H9 (cell line): ENCODE data around the gene RPS17. TPM values are rescaled to one million over a fixed set of nuclear protein-coding genes. Genes with fewer than 3 reads are reported as not detected.

Experiments used
- DNase-seq: peaks from one replicate; pipeline ENCODE4 v3.0.0-alpha.2; 2017
- H2AFZ ChIP-seq: one replicate; pipeline ENCODE4 v1.6.1; 2013; ENCODE audit warnings: mild to moderate bottlenecking, low read length, control low read depth, moderate library complexity
- H2AK5ac ChIP-seq: 2 replicates; pipeline ENCODE4 v1.6.1; 2013; ENCODE audit warnings: low read length, control low read depth, mixed read lengths; ENCODE audit not compliant: insufficient read length
- H2BK120ac ChIP-seq: one replicate; pipeline ENCODE4 v1.6.1; 2013; ENCODE audit warnings: low read depth, mild to moderate bottlenecking, low read length, control low read depth, inconsistent platforms; ENCODE audit not compliant: poor library complexity, severe bottlenecking
- H2BK12ac ChIP-seq: 2 replicates; pipeline ENCODE4 v1.6.1; 2013; ENCODE audit warnings: low read length, control low read depth, mixed read lengths, low read depth; ENCODE audit not compliant: insufficient read length
- H2BK15ac ChIP-seq: 2 replicates; pipeline ENCODE4 v1.6.1; 2013; ENCODE audit warnings: low read depth, low read length, control low read depth
- H2BK20ac ChIP-seq: one replicate; pipeline ENCODE4 v1.6.1; 2013; ENCODE audit warnings: low read depth, mild to moderate bottlenecking, low read length, control low read depth, inconsistent platforms; ENCODE audit not compliant: poor library complexity, severe bottlenecking
- H2BK5ac ChIP-seq: 2 replicates; pipeline ENCODE4 v1.6.1; 2013; ENCODE audit warnings: low read length, control low read depth, mixed read lengths; ENCODE audit not compliant: insufficient read length
- H3K14ac ChIP-seq: 2 replicates; pipeline ENCODE4 v1.6.1; 2013; ENCODE audit warnings: low read length, control low read depth; ENCODE audit not compliant: insufficient read depth
- H3K18ac ChIP-seq: 2 replicates; pipeline ENCODE4 v1.6.1; 2013; ENCODE audit warnings: low read depth, mild to moderate bottlenecking, mixed read lengths, low read length, control low read depth; ENCODE audit not compliant: insufficient read length
- H3K23ac ChIP-seq: 2 replicates; pipeline ENCODE4 v1.6.1; 2013; ENCODE audit warnings: low read length, control low read depth, mixed read lengths, low read depth; ENCODE audit not compliant: insufficient read length
- H3K23me2 ChIP-seq: 2 replicates; pipeline ENCODE4 v1.6.1; 2013; ENCODE audit warnings: low read depth, mild to moderate bottlenecking, mixed read lengths, low read length, control low read depth; ENCODE audit not compliant: insufficient read length, poor library complexity, severe bottlenecking
- H3K27ac ChIP-seq: 2 replicates; pipeline ENCODE4 v1.5.1; 2013; ENCODE audit warnings: low read length, control low read depth, mixed read lengths, low read depth; ENCODE audit not compliant: insufficient read length
- H3K27me3 ChIP-seq: 2 replicates; pipeline ENCODE4 v1.6.1; 2013; ENCODE audit warnings: low read length, control low read depth, inconsistent platforms; ENCODE audit not compliant: insufficient read depth
- H3K4ac ChIP-seq: 2 replicates; pipeline ENCODE4 v1.6.1; 2013; ENCODE audit warnings: low read depth, mild to moderate bottlenecking, control low read depth, inconsistent platforms, low read length, moderate library complexity
- H3K4me1 ChIP-seq: 2 replicates; pipeline ENCODE4 v1.6.1; 2013; ENCODE audit warnings: low read length, control low read depth, inconsistent platforms; ENCODE audit not compliant: insufficient read depth
- H3K4me2 ChIP-seq: 2 replicates; pipeline ENCODE4 v1.6.1; 2013; ENCODE audit warnings: low read length, control low read depth, mixed read lengths; ENCODE audit not compliant: insufficient read length, insufficient read depth
- H3K56ac ChIP-seq: 2 replicates; pipeline ENCODE4 v1.6.1; 2013; ENCODE audit warnings: low read depth, mild to moderate bottlenecking, mixed read lengths, low read length, control low read depth; ENCODE audit not compliant: insufficient read length
- H3K79me1 ChIP-seq: 2 replicates; pipeline ENCODE4 v1.6.1; 2013; ENCODE audit warnings: low read depth, mild to moderate bottlenecking, moderate library complexity, low read length, control low read depth, inconsistent platforms; ENCODE audit not compliant: insufficient read depth, poor library complexity, severe bottlenecking
- H3K79me2 ChIP-seq: 2 replicates; pipeline ENCODE4 v1.6.1; 2013; ENCODE audit warnings: low read length, control low read depth, inconsistent platforms; ENCODE audit not compliant: insufficient read depth
- H3K9ac ChIP-seq: 2 replicates; pipeline ENCODE4 v1.6.1; 2013; ENCODE audit warnings: low read length, control low read depth, mixed read lengths; ENCODE audit not compliant: insufficient read length; ENCODE audit errors: extremely low read depth
- H3K9me3 ChIP-seq: one replicate; pipeline ENCODE4 v1.6.1; 2013; ENCODE audit warnings: low read depth, low read length, inconsistent platforms; ENCODE audit not compliant: control insufficient read depth
- H3T11ph ChIP-seq: one replicate; pipeline ENCODE4 v1.6.1; 2013; ENCODE audit warnings: mild to moderate bottlenecking, low read length, control low read depth, inconsistent platforms
- H4K20me1 ChIP-seq: one replicate; pipeline ENCODE4 v1.6.1; 2013; ENCODE audit not compliant: control insufficient read depth, insufficient read length, insufficient read depth
- H4K5ac ChIP-seq: 2 replicates; pipeline ENCODE4 v1.6.1; 2013; ENCODE audit warnings: low read depth, mild to moderate bottlenecking, mixed read lengths, low read length, control low read depth; ENCODE audit not compliant: insufficient read length
- H4K8ac ChIP-seq: replicated peaks from 2 replicates; pipeline ENCODE4 v1.6.1; 2013; ENCODE audit warnings: low read length, control low read depth, mixed read lengths, low read depth; ENCODE audit not compliant: insufficient read length
- H4K91ac ChIP-seq: 2 replicates; pipeline ENCODE4 v1.6.1; 2013; ENCODE audit warnings: low read depth, mild to moderate bottlenecking, moderate library complexity, mixed read lengths, low read length, control low read depth; ENCODE audit not compliant: insufficient read length
- H3K27ac Mint-ChIP-seq, 3 experiments: 2 replicates in 2 of 3; 3 replicates in 1 of 3; pipeline ENCODE4 v1.8.0; 2020 to 2021; ENCODE audit warnings: mixed read lengths in 3 of 3, mild to moderate bottlenecking in 1 of 3, moderate library complexity in 1 of 3
- H3K27me3 Mint-ChIP-seq: 2 replicates; pipeline ENCODE4 v1.8.0; 2021; ENCODE audit warnings: low read depth, mild to moderate bottlenecking, moderate library complexity, mixed read lengths
- H3K36me3 Mint-ChIP-seq, 3 experiments: 2 replicates in 2 of 3; 3 replicates in 1 of 3; pipeline ENCODE4 v1.8.0; 2020 to 2021; ENCODE audit warnings: low read depth in 3 of 3, mixed read lengths in 3 of 3; ENCODE audit not compliant: insufficient read depth in 1 of 3
- H3K4me1 Mint-ChIP-seq, 2 experiments: 2 replicates each; pipeline ENCODE4 v1.8.0; 2020; ENCODE audit warnings: mixed read lengths in 2 of 2
- H3K4me3 Mint-ChIP-seq, 2 experiments: 2 replicates in 1 of 2; 3 replicates in 1 of 2; pipeline ENCODE4 v1.8.0; 2020 to 2021; ENCODE audit warnings: mild to moderate bottlenecking in 2 of 2, mixed read lengths in 2 of 2, moderate library complexity in 1 of 2
- H3K9me3 Mint-ChIP-seq, 2 experiments: 2 replicates in 1 of 2; 3 replicates in 1 of 2; pipeline ENCODE4 v1.8.0; 2020; ENCODE audit warnings: mild to moderate bottlenecking in 2 of 2, mixed read lengths in 2 of 2, moderate library complexity in 1 of 2
- WGBS: extraction: QIAGEN DNeasy Blood & Tissue Kit; methylation state at CpG from one replicate; pipeline ENCODE4 v1.1.7; 2013; ENCODE audit warnings: missing lambda C conversion rate, low lambda C conversion rate, mixed read lengths; ENCODE audit not compliant: insufficient read length; ENCODE audit errors: extremely low coverage; 5-methylcytosine and 5-hydroxymethylcytosine counted together
- total RNA-seq: library from RNA; stranded (reverse); gene quantifications from 2 replicates; pipeline ENCODE4 v1.2.1, GENCODE V29; 2021
- TF ChIP-seq, protein P1 (sequence below): fragments of 200-600 bp; sonication (generic); conservative IDR thresholded peaks from 3 replicates; pipeline ENCODE4 v1.8.0; 2021; ENCODE audit warnings: antibody characterized with exemption, mild to moderate bottlenecking

Gene RPS17
- total RNA-seq, 1 experiment from 2014 or later, result 2,597 TPM

DNA sequence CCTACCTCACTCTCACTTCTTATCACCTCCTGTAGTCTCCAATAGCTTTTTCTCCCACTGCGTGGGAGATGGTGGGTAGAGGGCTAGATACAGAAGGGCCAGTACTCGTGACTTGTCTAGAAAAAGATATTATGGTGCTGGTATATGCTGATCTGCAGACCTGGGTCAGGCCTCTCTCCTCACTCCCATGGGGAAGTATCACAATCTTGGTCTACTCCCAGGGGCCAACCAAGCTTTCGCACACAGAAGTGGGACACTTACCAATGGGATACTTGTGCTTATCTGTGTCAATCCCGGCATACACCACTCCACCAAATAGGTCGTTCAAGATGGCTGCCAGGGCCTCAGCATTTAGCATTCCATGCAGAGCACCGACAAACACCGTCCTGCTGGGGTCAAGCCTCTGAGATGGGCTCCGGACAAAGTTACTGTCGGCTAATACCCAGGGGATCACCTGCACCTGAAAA lies 9.0 kb upstream of the RPS17 start:
- Histone ChIP-seq H3K79me2 (no peaks in the 10 kb centered on the region), H3K4me2 (no peak overlapping the region), H2AFZ (no peak overlapping the region), H3K4ac (no peak overlapping the region), H3K79me1 (no peaks in the 10 kb centered on the region), H2BK120ac (no peak overlapping the region), H4K91ac (no peak overlapping the region), H3K18ac (no peak overlapping the region), H3K9ac (no peak overlapping the region), H2BK5ac (no peak overlapping the region), H3K56ac (no peak overlapping the region), H3T11ph (no peak overlapping the region), H3K27ac (no peak overlapping the region), H3K23ac (no peak overlapping the region), H3K4me1 (0 out of 2 replicates have a peak, but pooled peaks cover 4% of the 10 kb centered on the region), H4K20me1 (no peaks in the 10 kb centered on the region), H3K27me3 (no peaks in the 10 kb centered on the region; the same call in 1 of the 2 replicates), H4K5ac (no peak overlapping the region), H3K14ac (no peak overlapping the region), H3K23me2 (no peaks in the 10 kb centered on the region), H2BK15ac (no peak overlapping the region), H3K9me3 (no peaks in the 10 kb centered on the region), H2BK12ac (no peak overlapping the region), H2AK5ac (no peak overlapping the region), H4K8ac (no peak overlapping the region), H2BK20ac (no peak overlapping the region)
- TF ChIP-seq, protein P1, sequence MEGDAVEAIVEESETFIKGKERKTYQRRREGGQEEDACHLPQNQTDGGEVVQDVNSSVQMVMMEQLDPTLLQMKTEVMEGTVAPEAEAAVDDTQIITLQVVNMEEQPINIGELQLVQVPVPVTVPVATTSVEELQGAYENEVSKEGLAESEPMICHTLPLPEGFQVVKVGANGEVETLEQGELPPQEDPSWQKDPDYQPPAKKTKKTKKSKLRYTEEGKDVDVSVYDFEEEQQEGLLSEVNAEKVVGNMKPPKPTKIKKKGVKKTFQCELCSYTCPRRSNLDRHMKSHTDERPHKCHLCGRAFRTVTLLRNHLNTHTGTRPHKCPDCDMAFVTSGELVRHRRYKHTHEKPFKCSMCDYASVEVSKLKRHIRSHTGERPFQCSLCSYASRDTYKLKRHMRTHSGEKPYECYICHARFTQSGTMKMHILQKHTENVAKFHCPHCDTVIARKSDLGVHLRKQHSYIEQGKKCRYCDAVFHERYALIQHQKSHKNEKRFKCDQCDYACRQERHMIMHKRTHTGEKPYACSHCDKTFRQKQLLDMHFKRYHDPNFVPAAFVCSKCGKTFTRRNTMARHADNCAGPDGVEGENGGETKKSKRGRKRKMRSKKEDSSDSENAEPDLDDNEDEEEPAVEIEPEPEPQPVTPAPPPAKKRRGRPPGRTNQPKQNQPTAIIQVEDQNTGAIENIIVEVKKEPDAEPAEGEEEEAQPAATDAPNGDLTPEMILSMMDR, result no peak
- WGBS, result no CpG with 5 or more reads among the region's 9 CpGs
- H3K27ac Mint-ChIP-seq, result no peak overlapping the region
- H3K9me3 Mint-ChIP-seq, result no peaks in the 10 kb centered on the region
- H3K27me3 Mint-ChIP-seq, result peaks cover 39% of the 10 kb centered on the region
- no peak for DNase-seq
- H3K36me3 Mint-ChIP-seq, result no peaks in the 10 kb centered on the region; a peak in 1 of 7 replicates
- H3K4me1 Mint-ChIP-seq, result peaks cover 16 to 20% of the 10 kb centered on the region in 2 experiments
- no peak overlapping the region for H3K4me3 Mint-ChIP-seq
